T-helper 2 cell treated with Interferon-gamma antibody and Interleukin-4, amounts not matched to agents 100 ng/mL and 5 ng/mL, for 36 hours (primary cell): ENCODE data around the gene SLC25A51. TPM values are rescaled to one million over a fixed set of nuclear protein-coding genes. Genes with fewer than 3 reads are reported as not detected.

ENCODE experiments used
- intact Hi-C: fragments of 100-400 bp; cut with micrococcal nuclease; formaldehyde crosslinking; loops from one replicate; pipeline ENCODE4 v1.15.1; 2023
- total RNA-seq: library from RNA; stranded (reverse); gene quantifications from 2 replicates; pipeline ENCODE4 v1.2.3, GENCODE V29; 2022

The SLC25A51 gene
- total RNA-seq, 1 donor from 2014 or later, result 31.9 TPM

- intact Hi-C loops, result no loop called here
Measured at GRCh38 chr9:37840560-37841194, 63.2 kb downstream of the SLC25A51 start.

GRCh38 chr9:37839496-37840461, 64.1 kb downstream of the SLC25A51 start:
- intact Hi-C loops, result no loop called here

Other genes with a start within 250 kb of the SLC25A51 start
- gene TRMT10B, start 150.3 kb downstream of the SLC25A51 start, total RNA-seq, result 13.1 and 14.0 TPM in 2 replicates
- 76.6 and 87.0 TPM in 2 replicates for gene EXOSC3, start 119.1 kb downstream of the SLC25A51 start, total RNA-seq
- gene DCAF10, start 103.3 kb downstream of the SLC25A51 start, total RNA-seq, result 16.7 and 18.1 TPM in 2 replicates
- gene SHB, start 165.1 kb upstream of the SLC25A51 start, total RNA-seq, result 0.41 and 0.61 TPM in 2 replicates